SK-N-MC (cell line): ENCODE measurements around the gene ARNT2.

Source experiments
- EZH2 ChIP-seq: fragments of 200-600 bp; sonication (generic); IDR thresholded peaks from one replicate; pipeline ENCODE4 v1.6.1; 2017; ENCODE audit warnings: antibody characterized with exemption
- FOXP2 ChIP-seq: optimal IDR thresholded peaks from 2 replicates; pipeline ENCODE3; 2011; ENCODE audit warnings: mild to moderate bottlenecking, moderate library complexity; ENCODE audit not compliant: insufficient read depth; ENCODE audit errors: extremely low read length, control extremely low read depth
- POLR2AphosphoS5 ChIP-seq: IDR thresholded peaks from 2 replicates; pipeline ENCODE4 v1.6.1; 2012; ENCODE audit warnings: mild to moderate bottlenecking, low read depth, low read length, borderline replicate concordance

- TF ChIP-seq POLR2AphosphoS5 (no peak), FOXP2 (no peak), EZH2 (no peak)
Measured at GRCh38 chr15:80402339-80402738, 1.8 kb upstream of the ARNT2 start.
